ENCODE measurements around the gene SPEN. TPM values are rescaled to one million over a fixed set of nuclear protein-coding genes. Genes with fewer than 3 reads are reported as not detected.

Gene SPEN
- total and polyA plus RNA-seq, 2 of the 13 experiments (the other 11 are each of a cell fraction or from before 2014, with no cell fraction given): 4.8 to 14.0 TPM

- Histone ChIP-seq H4K20me1 (ENCODE audit: insufficient read depth, low read length) (no peaks in the 10 kb centered on the region), H3K4me1 (ENCODE audit: insufficient read depth, low read length) (peaks cover 11% of the 10 kb centered on the region; the same call in 1 of the 2 replicates), H3K27ac (ENCODE audit: extremely low read length, insufficient read depth, low read length) (no peak overlapping the region), H3K9me3 (ENCODE audit: low read length) (no peaks in the 10 kb centered on the region), H3K79me2 (ENCODE audit: insufficient read depth, low read length) (no peaks in the 10 kb centered on the region), H3K4me3 (replicated peaks in 1 of 3; ENCODE audit: insufficient read depth in 1 of 3, low read depth in 2 of 3, low read length in 3 of 3) (no peak overlapping the region), H3K9ac (ENCODE audit: insufficient read depth, low read depth, low read length) (no peak overlapping the region), H3K27me3 (ENCODE audit: control insufficient read depth in 1 of 2, insufficient read depth in 2 of 2, low read length in 2 of 2) (no peaks in the 10 kb centered on the region), H3K4me2 (ENCODE audit: low read depth, low read length) (no peak overlapping the region), H3K36me3 (replicated peaks in 1 of 2; ENCODE audit: control insufficient read depth in 1 of 2, insufficient read depth in 2 of 2, low read length in 2 of 2) (peaks cover 2 to 18% of the 10 kb centered on the region in 2 experiments; a peak in 4 of 5 replicates), H2AFZ (ENCODE audit: low read length) (no peak overlapping the region)
- DNase-seq (ENCODE audit: low spot score): no peak
- 93% methylated on average over 22 of the region's 23 CpGs for WGBS (ENCODE audit: low lambda C conversion rate)
- CTCF ChIA-PET (ENCODE audit: low intra/inter-chr PET ratio, low total read pairs): no interaction called here
- TF ChIP-seq ZNF496 (CRISPR knock-in tag; IDR thresholded peaks at IDR 0.05; ENCODE audit: insufficient replicate concordance) (no peak), ZNF747 (CRISPR knock-in tag; IDR thresholded peaks at IDR 0.05; ENCODE audit: borderline replicate concordance) (no peak), SMYD3 (CRISPR knock-in tag; IDR thresholded peaks at IDR 0.05) (no peak), ZNF275 (CRISPR knock-in tag; IDR thresholded peaks at IDR 0.05; ENCODE audit: borderline replicate concordance) (no peak)
- ATAC-seq: no peak
- intact Hi-C loops (cut with micrococcal nuclease; ENCODE audit: unreplicated experiment) (no loop called here), in situ Hi-C loops (cut with HindIII; ENCODE audit: extremely low pct_ligation_motif_present, low pct_unique_long_range_greater_than_20kb) (no loop called here)
- no peak for FAIRE-seq
- no TSS peak for BruUV-seq (replicated peaks)
- POLR2A ChIA-PET: no interaction called here
Measured at GRCh38 chr1:15951341-15952153, 104.0 kb downstream of the SPEN start.
